ENCODE results near the gene ACP6.
"Not testable (repeated sequence)": the region's sequence is repeated elsewhere in the genome, so short reads cannot be mapped to it uniquely, and the experiment has no call there.

The ACP6 gene

DNA sequence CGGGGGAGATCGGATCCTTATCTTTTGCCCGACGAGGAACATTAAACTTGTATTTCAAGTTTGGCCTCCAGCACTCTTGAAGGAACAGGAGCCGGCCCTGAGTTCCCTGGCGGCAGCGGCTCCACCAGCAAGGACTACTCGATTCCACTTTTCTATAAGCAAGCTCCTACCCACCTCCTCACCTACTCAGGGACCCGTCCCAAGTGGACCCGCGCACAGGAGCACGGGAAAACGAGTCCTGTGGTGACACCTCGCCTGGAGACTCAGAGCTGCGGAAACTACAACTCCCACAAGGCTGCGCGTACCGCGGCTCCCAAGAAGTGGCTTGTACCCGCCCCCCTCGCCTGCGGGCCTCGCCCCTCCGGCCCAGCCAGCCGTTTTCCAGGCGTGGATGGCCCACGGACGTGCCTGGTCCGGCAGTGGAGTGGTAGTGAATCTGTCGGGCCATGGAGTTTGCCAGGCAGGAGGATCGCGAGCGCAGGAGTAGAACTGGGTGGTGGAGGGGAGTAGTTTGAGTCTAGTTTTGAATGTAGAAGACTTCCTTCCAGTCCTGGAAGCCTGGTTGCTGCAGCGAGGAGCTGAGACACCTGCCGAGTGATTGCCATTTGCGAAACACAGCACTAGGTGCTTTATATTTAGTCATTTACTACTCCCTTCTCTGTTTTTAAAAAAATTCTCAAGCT lies at the start of gene ACP6:
ACP6 (minus strand) TSS at position 206 of the 683 bp plus-strand sequence. CDS start 476 bp downstream, outside the sequence.
- peak; percentile 81 for DNase-seq

GRCh38 chr1:147719711-147720225 lies 49.4 kb upstream of the ACP6 start:
- no peak for DNase-seq

DNA sequence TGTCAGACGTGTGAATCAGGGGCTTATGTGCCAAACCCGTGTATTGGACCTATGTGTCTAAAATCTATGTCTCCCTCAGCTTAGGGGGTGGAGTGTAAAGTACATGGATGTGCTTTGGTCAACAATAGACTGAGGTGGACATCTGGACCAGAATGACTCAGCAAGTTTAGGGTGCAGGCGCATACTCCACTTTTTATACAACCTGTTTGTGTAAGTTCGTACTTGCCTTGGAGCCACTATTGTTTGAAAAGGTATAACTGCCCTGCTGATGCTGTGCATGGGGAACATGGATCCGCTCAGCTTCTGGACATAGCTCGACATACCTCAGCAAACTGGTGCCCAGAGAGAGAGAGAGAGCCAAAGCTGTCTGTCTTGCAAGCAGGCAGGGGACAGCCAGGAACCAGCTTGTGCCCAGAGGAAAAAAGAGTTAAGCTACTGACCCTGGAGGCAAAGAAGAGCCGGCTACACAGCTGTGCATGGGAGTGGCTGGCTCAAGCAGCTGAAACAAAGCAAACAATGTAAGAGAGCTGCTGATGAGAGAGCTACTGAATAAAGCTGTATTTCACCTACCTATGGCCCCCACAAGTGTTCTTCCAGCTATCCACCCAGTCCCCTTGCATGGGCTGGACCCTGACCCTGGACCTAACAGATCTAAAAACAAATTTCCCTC lies 48.8 kb upstream of the ACP6 start:
- DNase-seq, result no peak

DNA sequence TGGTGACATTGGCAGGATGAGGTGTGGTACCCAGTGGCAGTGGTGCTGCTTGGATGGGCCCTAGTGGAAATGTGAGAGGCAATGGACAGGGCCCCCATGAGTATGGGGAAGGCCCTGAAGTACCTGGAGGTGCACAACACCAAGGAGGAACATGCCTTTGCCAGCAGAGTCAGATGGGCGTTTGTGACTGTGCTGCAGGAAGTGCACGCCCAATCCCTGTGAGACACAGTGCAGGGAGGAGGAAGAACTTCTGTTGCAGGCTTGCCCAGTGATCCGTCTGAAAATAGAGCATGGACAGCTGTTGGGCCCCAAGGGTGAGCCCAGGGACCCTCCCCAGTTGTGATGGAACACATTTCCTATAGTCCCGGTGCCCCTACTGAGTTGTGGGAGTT lies 47.4 kb upstream of the ACP6 start:
- no peak for DNase-seq

- peak; percentile 28 for DNase-seq
Measured at GRCh38 chr1:147717051-147717705, 46.9 kb upstream of the ACP6 start.

DNA sequence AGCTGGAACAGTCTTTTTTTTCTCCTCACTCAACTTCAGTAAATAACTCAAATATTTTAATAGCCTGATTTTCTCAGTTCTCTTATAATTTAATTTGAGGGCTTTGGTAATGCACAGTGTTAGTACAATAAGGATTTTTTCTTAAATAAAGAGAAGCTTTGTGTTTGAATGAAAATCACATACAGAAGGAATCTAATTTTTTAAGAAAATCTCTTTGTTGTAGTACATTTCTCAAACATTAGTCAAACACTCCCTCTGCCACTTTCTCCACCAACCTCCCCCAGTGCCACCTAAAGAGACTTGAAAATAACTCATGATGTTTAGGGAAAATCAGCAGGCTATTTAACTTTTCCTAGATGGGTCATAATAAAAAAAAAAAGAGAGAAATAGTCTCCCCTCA lies 42.3 kb upstream of the ACP6 start:
- no peak for DNase-seq

DNA sequence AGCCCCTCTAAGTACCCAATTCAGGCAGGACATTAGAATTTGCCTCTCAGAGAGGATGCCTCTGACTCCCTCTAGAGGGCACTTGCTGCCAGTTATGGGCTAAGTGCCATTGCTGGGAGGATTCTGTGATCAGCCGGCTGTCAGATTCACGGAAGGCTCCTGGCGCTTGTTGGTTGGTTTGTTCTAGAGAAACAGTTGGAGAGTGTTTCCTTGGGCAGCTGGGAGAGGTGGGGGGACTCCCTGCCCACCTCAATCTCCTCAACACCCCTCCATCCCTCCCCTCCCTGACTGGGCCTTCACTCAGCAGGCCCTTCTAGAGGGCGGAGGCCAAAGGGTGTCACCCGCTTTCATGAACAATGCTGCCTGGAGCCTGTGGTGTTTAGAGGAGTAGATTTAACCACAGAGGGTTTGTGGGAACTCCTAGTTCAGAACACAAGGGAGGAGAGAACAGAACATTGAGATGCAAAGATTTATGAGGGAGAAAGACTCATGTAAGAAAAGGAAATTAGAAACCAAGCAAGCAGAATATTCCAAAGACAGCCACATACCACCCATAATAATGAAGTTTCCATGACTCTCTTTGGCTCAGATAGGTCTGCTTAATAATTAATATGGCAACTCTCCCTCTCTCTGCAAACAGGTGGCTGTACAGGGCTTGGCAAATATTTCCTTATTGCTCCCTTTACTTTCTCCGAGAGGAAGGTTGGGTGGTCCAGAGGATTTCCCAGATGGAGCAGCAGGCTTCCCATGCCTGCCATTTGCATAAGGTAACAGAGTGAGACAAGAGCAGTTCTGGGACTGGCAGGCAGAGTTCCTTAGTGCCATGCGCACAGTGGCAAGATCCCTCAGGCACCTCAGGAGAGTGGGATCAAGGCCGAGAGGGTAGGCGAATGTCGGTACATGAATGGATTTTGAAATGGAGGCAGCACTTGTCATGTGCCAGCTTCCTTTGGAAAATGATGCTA lies 30.0 kb upstream of the ACP6 start:
- peak; percentile 46 for DNase-seq

- DNase-seq, result no peak
Measured at GRCh38 chr1:147699686-147700041, 29.3 kb upstream of the ACP6 start.

- DNase-seq, result no peak
Measured at GRCh38 chr1:147683163-147683763, 12.9 kb upstream of the ACP6 start.

DNA sequence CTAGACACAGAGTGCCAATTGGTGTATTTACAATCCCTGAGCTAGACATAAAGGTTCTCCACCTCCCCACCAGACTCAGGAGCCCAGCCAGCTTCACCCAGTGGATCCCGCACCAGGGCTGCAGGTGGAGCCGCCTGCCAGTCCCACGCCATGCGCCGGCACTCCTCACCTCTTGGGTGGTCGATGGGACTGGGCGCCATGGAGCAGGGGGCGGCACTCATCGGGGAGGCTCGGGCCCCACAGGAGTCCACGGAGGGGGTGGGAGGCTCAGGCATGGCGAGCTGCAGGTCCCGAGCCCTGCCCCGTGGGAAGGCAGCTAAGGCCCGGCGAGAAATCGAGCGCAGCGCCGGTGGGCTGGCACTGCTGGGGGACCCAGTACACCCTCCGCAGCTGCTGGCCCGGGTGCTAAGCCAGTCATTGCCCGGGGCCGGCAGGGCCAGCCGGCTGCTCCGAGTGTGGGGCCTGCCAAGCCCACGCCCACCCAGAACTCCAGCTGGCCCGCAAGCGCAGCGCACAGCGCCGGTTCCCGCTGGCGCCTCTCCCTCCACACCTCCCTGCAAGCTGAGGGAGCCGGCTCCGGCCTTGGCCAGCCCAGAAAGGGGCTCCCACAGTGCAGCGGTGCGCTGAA lies 10.4 kb upstream of the ACP6 start:
- DNase-seq, result not testable (repeated sequence)

- DNase-seq, result not testable (repeated sequence)
Measured at GRCh38 chr1:147677681-147678080, 7.4 kb upstream of the ACP6 start.

- no peak for DNase-seq
Measured at GRCh38 chr1:147676311-147677085, 6.2 kb upstream of the ACP6 start.

- no peak for DNase-seq
Measured at GRCh38 chr1:147673816-147674215, 3.5 kb upstream of the ACP6 start.

DNA sequence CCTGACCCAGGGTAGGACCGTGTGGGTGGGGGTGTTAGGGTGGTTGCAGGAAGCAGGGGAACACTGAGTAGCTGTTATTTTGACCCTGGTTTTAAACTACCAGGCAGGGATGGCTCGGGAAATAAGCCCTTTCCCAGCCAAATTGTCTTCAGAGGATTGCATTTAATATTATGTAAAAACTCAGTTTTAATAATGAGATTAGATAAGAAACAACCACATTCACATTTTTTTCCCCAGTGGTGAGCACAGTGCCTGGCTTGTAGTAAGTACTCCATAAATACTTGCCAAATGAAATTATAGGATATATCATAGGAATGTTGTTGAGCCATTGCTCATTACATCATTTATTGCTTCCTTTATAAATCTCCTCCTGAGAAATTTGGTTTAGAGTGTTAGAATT lies 3.1 kb upstream of the ACP6 start:
- no peak for DNase-seq

- peak; percentile 30 for DNase-seq
Measured at GRCh38 chr1:147669469-147670318, 630 bp downstream of the ACP6 start.

GRCh38 chr1:147665521-147665920 lies 4.8 kb downstream of the ACP6 start:
- DNase-seq, result no peak

DNA sequence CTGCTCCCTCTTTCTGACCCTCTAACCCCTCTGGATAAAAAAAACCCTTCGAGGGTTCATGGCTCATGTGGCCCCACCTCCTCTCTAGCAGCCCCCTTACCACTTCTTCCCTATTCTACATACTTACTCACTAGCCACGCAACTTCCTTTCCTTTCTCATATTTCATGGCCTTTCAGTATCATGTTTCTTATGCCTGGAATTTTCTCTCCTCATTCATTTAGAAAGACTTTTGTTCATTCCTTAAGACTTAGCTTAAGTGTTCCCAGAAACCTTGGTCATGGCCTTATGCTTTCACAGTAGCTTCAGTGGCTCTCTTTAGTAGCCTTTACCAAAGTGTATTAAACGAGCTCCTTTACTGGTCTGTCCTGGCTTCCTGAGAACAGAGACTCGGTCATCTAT lies 6.1 kb downstream of the ACP6 start:
- DNase-seq, result no peak

- no peak for DNase-seq
Measured at GRCh38 chr1:147654511-147654910, 15.8 kb downstream of the ACP6 start.

DNA sequence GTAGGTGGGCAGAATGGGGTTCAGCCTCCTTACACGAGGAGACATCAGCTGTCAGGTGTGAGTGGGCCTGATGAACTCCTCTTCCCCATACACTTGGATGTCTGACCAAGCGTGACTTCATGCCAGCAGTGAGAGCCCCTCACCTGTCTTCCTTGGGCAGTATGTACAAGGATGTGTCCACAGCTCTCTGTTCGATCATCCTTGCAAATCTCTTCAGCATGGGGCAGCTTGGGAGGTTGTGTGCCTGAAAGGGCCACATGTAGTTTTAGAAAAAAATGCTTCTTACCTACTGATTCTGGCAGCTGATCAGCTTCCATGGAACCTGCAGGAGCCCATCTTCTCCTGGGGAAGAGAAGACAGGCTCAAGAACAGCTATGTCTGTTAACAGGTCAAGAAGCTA lies 18.0 kb downstream of the ACP6 start:
- DNase-seq, result no peak

- no peak for DNase-seq
Measured at GRCh38 chr1:147651466-147651865, 18.9 kb downstream of the ACP6 start.

All from activated effector memory CD4-positive, alpha-beta T cell treated with Interleukin-2 at 50 U/mL for 16 hours (primary cell).